Measurements from ENCODE around the gene COX5A. TPM values are rescaled to one million over a fixed set of nuclear protein-coding genes. Genes with fewer than 3 reads are reported as not detected.

COX5A gene
- total and polyA plus RNA-seq, 2 of the 13 experiments (the other 11 are each of a cell fraction or from before 2014, with no cell fraction given), result 158 to 218 TPM

DNA sequence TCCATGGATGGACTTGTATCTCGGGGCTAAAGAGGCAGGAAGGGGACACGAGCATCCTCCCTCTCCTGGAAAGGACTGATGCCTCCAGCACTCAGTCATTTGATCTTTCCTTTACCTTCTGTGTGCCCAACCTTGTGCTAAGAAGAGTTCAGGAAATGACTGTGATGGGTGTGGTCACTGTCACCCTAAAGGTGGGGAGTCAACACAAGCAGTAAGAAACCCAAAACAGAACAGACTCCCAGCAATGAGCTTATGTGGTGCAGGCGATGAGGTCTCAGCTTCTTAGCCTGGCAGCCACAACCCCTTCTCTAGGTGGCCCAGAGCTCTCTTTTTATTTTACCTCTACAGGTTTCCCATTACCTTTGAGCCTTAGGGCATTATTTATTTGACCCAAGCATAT is 44.2 kb downstream of the COX5A start:
- no peak overlapping the region for H3K4me3 ChIP-seq (replicated peaks in 1 of 3; ENCODE audit: insufficient read depth in 1 of 3, low read depth in 2 of 3, low read length in 3 of 3)
- no TSS peak for BruUV-seq (replicated peaks)
- TF ChIP-seq POLR2AphosphoS5 (IDR thresholded peaks at IDR 0.05; ENCODE audit: low read depth, low read length), result 0 out of 2 replicates have a peak, but pooled peaks have one; percentile 28
- TF ChIP-seq ZNF251 (CRISPR knock-in tag; IDR thresholded peaks at IDR 0.05), result no peak
- no peak for TF ChIP-seq ZNF878 (CRISPR knock-in tag; IDR thresholded peaks at IDR 0.05)
- no peak for TF ChIP-seq ZMYM4 (CRISPR knock-in tag; IDR thresholded peaks at IDR 0.05)
- TF ChIP-seq JARID2 (CRISPR knock-in tag; IDR thresholded peaks at IDR 0.05; ENCODE audit: insufficient replicate concordance), result no peak
- no peak overlapping the region for H2AFZ ChIP-seq (ENCODE audit: low read length)
- H4K20me1 ChIP-seq (ENCODE audit: insufficient read depth, low read length), result no peaks in the 10 kb centered on the region; the same call in 1 of the 2 replicates
- H3K27me3 ChIP-seq (ENCODE audit: control insufficient read depth in 1 of 2, insufficient read depth in 2 of 2, low read length in 2 of 2), result no peaks in the 10 kb centered on the region; a peak in 1 of 5 replicates
- no peak overlapping the region for H3K4me2 ChIP-seq (ENCODE audit: low read depth, low read length)
- ChIA-PET CTCF (ENCODE audit: low intra/inter-chr PET ratio, low total read pairs) (no interaction called here), POLR2A (interaction anchor here (0.9 to 1.2 kb wide), 2 partner anchors 10 to 13 kb away, joined by 3 to 4 read pairs; partner anchors contain the start of gene FAM219B)
- intact Hi-C loops (cut with micrococcal nuclease; ENCODE audit: unreplicated experiment), result no loop called here
- in situ Hi-C loops (cut with HindIII; ENCODE audit: extremely low pct_ligation_motif_present, low pct_unique_long_range_greater_than_20kb), result no loop called here
- H3K9me3 ChIP-seq (ENCODE audit: low read length), result no peaks in the 10 kb centered on the region
- peaks cover 11% of the 10 kb centered on the region for H3K79me2 ChIP-seq (ENCODE audit: insufficient read depth, low read length)
- peaks cover 14 to 23% of the 10 kb centered on the region in 2 experiments; a peak in 4 of 5 replicates for H3K36me3 ChIP-seq (replicated peaks in 1 of 2; ENCODE audit: control insufficient read depth in 1 of 2, insufficient read depth in 2 of 2, low read length in 2 of 2)
- FAIRE-seq, result no peak
- no peak overlapping the region for H3K27ac ChIP-seq (ENCODE audit: extremely low read length, insufficient read depth, low read length)
- ATAC-seq, result no peak
- WGBS (ENCODE audit: low lambda C conversion rate), result 97% methylated on average over 3 of the region's 3 CpGs
- peaks cover 24% of the 10 kb centered on the region for H3K4me1 ChIP-seq (ENCODE audit: insufficient read depth, low read length)
- DNase-seq (ENCODE audit: low spot score), result no peak
- no peak overlapping the region for H3K9ac ChIP-seq (ENCODE audit: insufficient read depth, low read depth, low read length)

- H2AFZ ChIP-seq (ENCODE audit: low read length), result no peak overlapping the region
- FAIRE-seq (no peak), DNase-seq (ENCODE audit: low spot score) (no peak), ATAC-seq (no peak)
- H4K20me1 ChIP-seq (ENCODE audit: insufficient read depth, low read length), result no peaks in the 10 kb centered on the region; the same call in 1 of the 2 replicates
- CTCF ChIA-PET (ENCODE audit: low intra/inter-chr PET ratio, low total read pairs), result no interaction called here
- POLR2A ChIA-PET, result no interaction called here
- H3K27ac ChIP-seq (ENCODE audit: extremely low read length, insufficient read depth, low read length), result no peak overlapping the region
- peaks cover 14 to 23% of the 10 kb centered on the region in 2 experiments; a peak in 4 of 5 replicates for H3K36me3 ChIP-seq (replicated peaks in 1 of 2; ENCODE audit: control insufficient read depth in 1 of 2, insufficient read depth in 2 of 2, low read length in 2 of 2)
- no peaks in the 10 kb centered on the region; a peak in 1 of 5 replicates for H3K27me3 ChIP-seq (ENCODE audit: control insufficient read depth in 1 of 2, insufficient read depth in 2 of 2, low read length in 2 of 2)
- 90% methylated on average over 2 of the region's 2 CpGs for WGBS (ENCODE audit: low lambda C conversion rate)
- no peaks in the 10 kb centered on the region for H3K9me3 ChIP-seq (ENCODE audit: low read length)
- in situ Hi-C loops (cut with HindIII; ENCODE audit: extremely low pct_ligation_motif_present, low pct_unique_long_range_greater_than_20kb), result no loop called here
- peaks cover 11% of the 10 kb centered on the region for H3K79me2 ChIP-seq (ENCODE audit: insufficient read depth, low read length)
- peaks cover 27% of the 10 kb centered on the region for H3K4me1 ChIP-seq (ENCODE audit: insufficient read depth, low read length)
- H3K4me3 ChIP-seq (replicated peaks in 1 of 3; ENCODE audit: insufficient read depth in 1 of 3, low read depth in 2 of 3, low read length in 3 of 3), result no peak overlapping the region
- intact Hi-C loops (cut with micrococcal nuclease; ENCODE audit: unreplicated experiment), result no loop called here
- H3K4me2 ChIP-seq (ENCODE audit: low read depth, low read length), result no peak overlapping the region
- H3K9ac ChIP-seq (ENCODE audit: insufficient read depth, low read depth, low read length), result no peak overlapping the region
- BruUV-seq (replicated peaks), result no TSS peak
- 0 out of 4 replicates have a peak, but pooled peaks of 1 of the 2 experiments have one; percentile 20 for TF ChIP-seq POLR2A (IDR thresholded peaks at IDR 0.05; ENCODE audit: insufficient read depth in 1 of 2, low read depth in 2 of 2, low read length in 2 of 2)
- TF ChIP-seq CBX5 (CRISPR knock-in tag; IDR thresholded peaks at IDR 0.05; ENCODE audit: borderline replicate concordance), result no peak
Observed at GRCh38 chr15:74892931-74893330, 44.9 kb downstream of the COX5A start.

Data from HepG2 (cell line).